Adipose tissue (tissue), 3 donors: ENCODE measurements around the gene CNOT4. TPM values are rescaled to one million over a fixed set of nuclear protein-coding genes. Genes with fewer than 3 reads are reported as not detected.
"Not testable (repeated sequence)": the region's sequence is repeated elsewhere in the genome, so short reads cannot be mapped to it uniquely, and the experiment has no call there.

Experiments
- H3K27ac ChIP-seq: one replicate; pipeline ENCODE4 v1.5.1; 2013; ENCODE audit warnings: low read depth, low read length
- WGBS, 3 donors: extraction: QIAGEN DNeasy Blood & Tissue Kit; methylation state at CpG; one replicate each; pipeline ENCODE4 v1.1.7; 2013; 5-methylcytosine and 5-hydroxymethylcytosine counted together
- polyA plus RNA-seq, 3 donors: library from polyadenylated mRNA; stranded (reverse); fragments of 200-250 nt; gene quantifications; one replicate each; pipeline ENCODE4 v1.2.3, GENCODE V29; 2013
- donor health status: healthy with polysubstance abuse.
- donor health status: Bipolar disorder and iron deficiency.
- donor health status: healthy.

Gene CNOT4
- polyA plus RNA-seq, 3 donors = 3.8 to 7.6 (median 6.7) TPM

- no peak overlapping the region for H3K27ac ChIP-seq
- 68 to 95% (median 95%) methylated on average over 5 of the region's 5 CpGs for WGBS, 3 donors
Measured at GRCh38 chr7:135467207-135467711, 42.6 kb downstream of the CNOT4 start.

GRCh38 chr7:135466442-135467206, 43.3 kb downstream of the CNOT4 start:
- 74 to 93% (median 89%) methylated on average over 3 of the region's 3 CpGs for whole genome bisulfite sequencing, 3 donors
- H3K27ac ChIP-seq = no peak overlapping the region

GRCh38 chr7:135463908-135464307, 46.0 kb downstream of the CNOT4 start:
- WGBS, 3 donors = 81 to 92% (median 88%) methylated on average over 3 of the region's 3 CpGs
- H3K27ac ChIP-seq = no peak overlapping the region

GRCh38 chr7:135459951-135460567, 49.8 kb downstream of the CNOT4 start:
- no peak overlapping the region for H3K27ac ChIP-seq
- 83 to 90% (median 89%) methylated on average over 4 of the region's 4 CpGs for WGBS, 3 donors

GRCh38 chr7:135459076-135459475, 50.8 kb downstream of the CNOT4 start:
- WGBS, 3 donors = 61 to 80% (median 77%) methylated on average over 6 of the region's 6 CpGs
- H3K27ac ChIP-seq = no peak overlapping the region

- H3K27ac ChIP-seq = no peak overlapping the region
- 95 to 96% (median 96%) methylated on average over 3 of the region's 3 CpGs for WGBS, 3 donors
Measured at GRCh38 chr7:135454060-135454459, 55.8 kb downstream of the CNOT4 start.

GRCh38 chr7:135449436-135449835, 60.5 kb downstream of the CNOT4 start:
- no peak overlapping the region for H3K27ac ChIP-seq

- H3K27ac ChIP-seq = no peak overlapping the region
- 67 to 79% (median 68%) methylated on average over 1 of the region's 1 CpG for WGBS, 3 donors
Measured at GRCh38 chr7:135448753-135449152, 61.1 kb downstream of the CNOT4 start.

- WGBS, 3 donors = 46 to 74% (median 55%) methylated on average over 3 of the region's 3 CpGs
- H3K27ac ChIP-seq = no peak overlapping the region
Measured at GRCh38 chr7:135447748-135448147, 62.2 kb downstream of the CNOT4 start.

- no peak overlapping the region for H3K27ac ChIP-seq
Measured at GRCh38 chr7:135445690-135446089, 64.2 kb downstream of the CNOT4 start.

- H3K27ac ChIP-seq = not testable (repeated sequence)
- 84 to 91% (median 88%) methylated on average over 2 of the region's 2 CpGs for WGBS, 3 donors
Measured at GRCh38 chr7:135445266-135445665, 64.6 kb downstream of the CNOT4 start.

- no peak overlapping the region for H3K27ac ChIP-seq
Measured at GRCh38 chr7:135441791-135442190, 68.1 kb downstream of the CNOT4 start.

GRCh38 chr7:135434047-135434446, 75.9 kb downstream of the CNOT4 start:
- no peak overlapping the region for H3K27ac ChIP-seq
- WGBS, 3 donors = 79 to 91% (median 89%) methylated on average over 4 of the region's 4 CpGs

GRCh38 chr7:135430626-135431025, 79.3 kb downstream of the CNOT4 start:
- 89 to 100% (median 100%) methylated on average over 1 of the region's 1 CpG for WGBS, 3 donors
- no peak overlapping the region for H3K27ac ChIP-seq

GRCh38 chr7:135428879-135429278, 81.0 kb downstream of the CNOT4 start:
- WGBS, 3 donors = 36 to 68% (median 58%) methylated on average over 1 of the region's 1 CpG
- no peak overlapping the region for H3K27ac ChIP-seq

- no peak overlapping the region for H3K27ac ChIP-seq
Measured at GRCh38 chr7:135428011-135428410, 81.9 kb downstream of the CNOT4 start.

- no peak overlapping the region for H3K27ac ChIP-seq
Measured at GRCh38 chr7:135427166-135427565, 82.7 kb downstream of the CNOT4 start.

- 69 to 95% (median 76%) methylated on average over 2 of the region's 2 CpGs for WGBS, 3 donors
- H3K27ac ChIP-seq = no peak overlapping the region
Measured at GRCh38 chr7:135425036-135425435, 84.9 kb downstream of the CNOT4 start.

GRCh38 chr7:135420786-135421185, 89.1 kb downstream of the CNOT4 start:
- 78 to 86% (median 85%) methylated on average over 4 of the region's 4 CpGs for WGBS, 3 donors
- H3K27ac ChIP-seq = no peak overlapping the region

GRCh38 chr7:135416431-135416830, 93.5 kb downstream of the CNOT4 start:
- WGBS, 3 donors = 84 to 95% (median 91%) methylated on average over 3 of the region's 3 CpGs
- no peak overlapping the region for H3K27ac ChIP-seq
